ENCODE measurements around the gene EEF1A2.

The EEF1A2 gene

GRCh38 chr20:63491635-63492230, 7.2 kb downstream of the EEF1A2 start:
- no peak for TF ChIP-seq CTCF (conservative IDR thresholded peaks at IDR 0.05; ENCODE audit: control insufficient read depth, insufficient read depth, low read depth, low read length)
- H3K4me3 ChIP-seq (ENCODE audit: control insufficient read depth, low read depth, low read length) = no peak overlapping the region
- DNase-seq (ENCODE audit: low read depth) = no peak

DNA sequence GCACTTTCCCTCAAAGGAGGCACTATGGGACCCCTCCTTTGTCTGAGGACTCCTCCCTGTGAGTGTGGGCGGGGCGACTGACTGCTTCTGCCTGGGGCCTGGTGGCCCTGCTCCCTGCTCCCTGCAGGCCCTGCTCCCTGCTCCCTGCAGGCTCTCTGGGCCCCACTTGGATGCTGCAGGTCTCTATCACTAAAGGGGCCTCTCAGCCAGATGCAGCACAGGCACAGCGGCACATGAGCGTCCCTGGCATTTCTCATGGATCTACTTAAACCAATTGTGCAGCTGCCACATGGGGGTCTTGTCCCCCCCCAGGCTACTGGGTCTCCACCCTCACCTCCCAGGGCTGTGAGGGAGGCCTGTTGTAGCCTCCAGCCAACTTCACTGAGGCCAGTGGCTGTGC, 7.8 kb downstream of the EEF1A2 start:
- DNase-seq (ENCODE audit: low read depth) = no peak
- TF ChIP-seq CTCF (conservative IDR thresholded peaks at IDR 0.05; ENCODE audit: control insufficient read depth, insufficient read depth, low read depth, low read length) = no peak

GRCh38 chr20:63490416-63490815, 8.5 kb downstream of the EEF1A2 start:
- DNase-seq (ENCODE audit: low read depth) = no peak
- no peak overlapping the region for H3K4me3 ChIP-seq (ENCODE audit: control insufficient read depth, low read depth, low read length)
- TF ChIP-seq CTCF (conservative IDR thresholded peaks at IDR 0.05; ENCODE audit: control insufficient read depth, insufficient read depth, low read depth, low read length) = no peak

More for the DNA sequence above, 7.8 kb downstream of the EEF1A2 start:
- H3K4me3 ChIP-seq (ENCODE audit: control insufficient read depth, low read depth, low read length) = no peak overlapping the region

DNA sequence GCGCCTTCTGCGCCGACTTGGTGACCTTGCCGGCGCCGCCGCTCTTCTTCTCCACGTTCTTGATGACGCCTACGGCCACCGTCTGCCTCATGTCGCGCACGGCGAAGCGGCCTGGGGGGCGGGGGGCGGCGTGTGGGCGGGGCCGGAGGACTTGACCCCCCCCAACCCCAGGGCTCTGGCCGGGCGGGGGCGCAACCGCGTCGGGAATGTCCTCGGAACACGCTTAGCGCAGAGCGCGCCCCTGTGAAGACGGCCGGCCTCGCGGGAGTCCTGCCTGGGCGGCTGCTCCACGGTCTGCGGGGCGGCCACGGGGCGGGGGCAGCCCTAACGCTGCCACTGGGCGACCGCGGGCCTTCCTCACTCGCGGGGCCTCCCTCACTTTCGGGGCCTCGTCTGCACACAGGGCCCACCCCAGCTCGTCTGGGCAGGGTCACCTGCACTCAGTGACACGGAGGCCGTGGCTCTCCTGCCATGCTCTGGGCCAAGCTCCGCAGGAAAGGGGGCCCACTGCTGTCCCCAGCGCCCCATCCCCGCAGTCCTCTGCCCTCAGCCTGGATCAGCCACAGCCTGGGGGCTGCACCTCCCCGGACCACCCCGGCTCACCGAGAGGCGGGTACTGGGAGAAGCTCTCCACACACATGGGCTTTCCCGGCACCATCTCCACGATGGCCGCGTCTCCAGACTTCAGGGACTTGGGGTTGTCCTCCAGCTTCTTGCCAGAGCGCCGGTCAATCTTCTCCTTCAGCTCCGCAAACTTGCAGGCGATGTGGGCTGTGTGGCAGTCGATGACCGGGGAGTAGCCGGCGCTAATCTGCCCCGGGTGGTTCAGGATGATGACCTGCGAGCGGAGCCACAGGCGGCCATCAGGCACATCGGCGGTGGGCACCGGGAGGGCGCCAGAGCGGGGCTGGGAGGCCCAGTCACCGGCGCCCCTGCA, 10.3 kb downstream of the EEF1A2 start:
- no peak for TF ChIP-seq CTCF (conservative IDR thresholded peaks at IDR 0.05; ENCODE audit: control insufficient read depth, insufficient read depth, low read depth, low read length)
- no peak overlapping the region for H3K4me3 ChIP-seq (ENCODE audit: control insufficient read depth, low read depth, low read length)
- DNase-seq (ENCODE audit: low read depth) = no peak

GRCh38 chr20:63487781-63488241, 11.1 kb downstream of the EEF1A2 start:
- H3K4me3 ChIP-seq (ENCODE audit: control insufficient read depth, low read depth, low read length) = no peak overlapping the region
- no peak for TF ChIP-seq CTCF (conservative IDR thresholded peaks at IDR 0.05; ENCODE audit: control insufficient read depth, insufficient read depth, low read depth, low read length)
- DNase-seq (ENCODE audit: low read depth) = no peak

DNA sequence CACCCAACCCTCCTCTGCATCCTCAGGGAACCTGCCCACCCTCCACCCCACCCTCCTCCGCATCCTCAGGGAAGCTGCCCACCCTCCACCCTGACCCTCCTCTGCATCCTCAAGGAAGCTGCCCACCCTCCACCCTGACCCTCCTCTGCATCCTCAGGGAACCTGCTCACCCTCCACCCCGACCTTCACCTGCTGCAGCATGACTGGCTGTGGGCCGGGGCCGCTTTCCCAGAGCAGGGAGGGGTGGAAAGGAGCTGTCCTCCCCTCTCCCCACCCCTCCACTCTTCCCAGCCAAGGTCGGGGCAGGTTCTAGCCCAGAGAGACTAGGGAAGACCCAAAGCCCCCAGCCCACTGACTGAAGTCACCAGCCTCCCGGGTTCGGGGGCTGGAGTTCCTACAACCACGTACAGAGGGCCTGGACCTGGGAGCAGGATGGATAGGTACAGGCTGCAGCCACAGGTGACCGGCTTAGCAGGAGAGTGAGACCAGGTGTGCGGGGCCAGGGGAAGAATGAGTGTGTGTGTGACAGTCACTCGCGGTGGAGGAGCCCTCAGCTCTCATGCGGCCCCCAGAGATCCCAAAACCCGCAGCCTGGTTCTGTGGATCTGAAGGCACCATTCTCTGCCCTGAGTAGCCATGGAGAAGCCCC, 11.6 kb downstream of the EEF1A2 start:
- H3K4me3 ChIP-seq (ENCODE audit: control insufficient read depth, low read depth, low read length) = no peak overlapping the region
- no peak for DNase-seq (ENCODE audit: low read depth)
- no peak for TF ChIP-seq CTCF (conservative IDR thresholded peaks at IDR 0.05; ENCODE audit: control insufficient read depth, insufficient read depth, low read depth, low read length)

Data from fibroblast of mammary gland (primary cell).